Uterus (tissue), 2 donors: ENCODE measurements around the gene TNRC6C.

Source experiments
- POLR2A ChIP-seq, 2 donors: fragments of 450-650 bp; IDR thresholded peaks; one replicate each; pipeline ENCODE4 v1.6.1; 2016; ENCODE audit warnings: antibody characterized with exemption in 2 of 2, mild to moderate bottlenecking in 1 of 2, moderate library complexity in 1 of 2
- TF ChIP-seq, protein P1 (sequence below), 4 experiments: fragments of 200-600 bp in 2 of 4; fragments of 450-650 bp in 2 of 4; sonication (generic) in 2 of 4; IDR thresholded peaks; one replicate each; pipeline ENCODE4 v1.5.1; 2016 to 2019; ENCODE audit warnings: antibody characterized with exemption in 4 of 4, mild to moderate bottlenecking in 2 of 4, moderate library complexity in 1 of 4

DNA sequence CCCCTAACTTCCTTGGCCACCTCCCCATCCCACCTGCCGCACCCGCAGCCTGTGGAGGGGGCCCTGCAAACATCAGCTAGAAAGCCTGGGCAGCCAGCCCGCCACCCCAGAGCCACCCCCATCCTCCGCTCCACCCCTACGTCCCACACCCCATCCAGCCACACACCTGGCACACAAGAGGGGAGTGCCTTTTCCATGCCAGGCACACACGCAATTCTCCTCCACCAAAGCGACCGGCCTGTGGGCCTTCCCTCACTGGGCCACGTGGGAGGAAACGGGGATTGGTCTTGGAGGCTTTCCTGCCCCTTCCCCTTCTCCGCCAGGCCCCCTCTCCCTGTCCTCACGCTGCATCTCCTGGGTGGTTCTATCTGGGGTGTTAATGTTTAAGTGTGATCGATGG is 48.7 kb upstream of the TNRC6C start:
- TF ChIP-seq, protein P1, sequence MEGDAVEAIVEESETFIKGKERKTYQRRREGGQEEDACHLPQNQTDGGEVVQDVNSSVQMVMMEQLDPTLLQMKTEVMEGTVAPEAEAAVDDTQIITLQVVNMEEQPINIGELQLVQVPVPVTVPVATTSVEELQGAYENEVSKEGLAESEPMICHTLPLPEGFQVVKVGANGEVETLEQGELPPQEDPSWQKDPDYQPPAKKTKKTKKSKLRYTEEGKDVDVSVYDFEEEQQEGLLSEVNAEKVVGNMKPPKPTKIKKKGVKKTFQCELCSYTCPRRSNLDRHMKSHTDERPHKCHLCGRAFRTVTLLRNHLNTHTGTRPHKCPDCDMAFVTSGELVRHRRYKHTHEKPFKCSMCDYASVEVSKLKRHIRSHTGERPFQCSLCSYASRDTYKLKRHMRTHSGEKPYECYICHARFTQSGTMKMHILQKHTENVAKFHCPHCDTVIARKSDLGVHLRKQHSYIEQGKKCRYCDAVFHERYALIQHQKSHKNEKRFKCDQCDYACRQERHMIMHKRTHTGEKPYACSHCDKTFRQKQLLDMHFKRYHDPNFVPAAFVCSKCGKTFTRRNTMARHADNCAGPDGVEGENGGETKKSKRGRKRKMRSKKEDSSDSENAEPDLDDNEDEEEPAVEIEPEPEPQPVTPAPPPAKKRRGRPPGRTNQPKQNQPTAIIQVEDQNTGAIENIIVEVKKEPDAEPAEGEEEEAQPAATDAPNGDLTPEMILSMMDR (IDR thresholded peaks at IDR 0.05) = no peak
- TF ChIP-seq POLR2A (IDR thresholded peaks at IDR 0.05) = no peak
